ENCODE measurements around the gene PIERCE2.
"Not testable (repeated sequence)": the region's sequence is repeated elsewhere in the genome, so short reads cannot be mapped to it uniquely, and the experiment has no call there.

Gene PIERCE2, protein sequence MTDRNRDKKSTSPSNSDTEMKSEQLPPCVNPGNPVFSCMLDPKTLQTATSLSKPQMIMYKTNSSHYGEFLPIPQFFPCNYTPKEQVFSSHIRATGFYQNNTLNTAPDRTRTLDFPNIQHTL

GRCh38 chr15:55408012-55408928 is at the start of gene PIERCE2, which contains the start of gene CCPG1:
Gene PIERCE2, plus strand, starts transcription at chr15:55408495. Its CDS starts 274 bp downstream, at chr15:55408769.
Gene CCPG1, minus strand, starts transcription at chr15:55408359. Its CDS starts 18,935 bp downstream, at chr15:55389424.
- DNase-seq (ENCODE audit: low read depth): peak; percentile 85

GRCh38 chr15:55360256-55360655 is 48.0 kb upstream of the PIERCE2 start:
- DNase-seq (ENCODE audit: low read depth): no peak

GRCh38 chr15:55361048-55361447 is 47.2 kb upstream of the PIERCE2 start:
- DNase-seq (ENCODE audit: low read depth): no peak

DNA sequence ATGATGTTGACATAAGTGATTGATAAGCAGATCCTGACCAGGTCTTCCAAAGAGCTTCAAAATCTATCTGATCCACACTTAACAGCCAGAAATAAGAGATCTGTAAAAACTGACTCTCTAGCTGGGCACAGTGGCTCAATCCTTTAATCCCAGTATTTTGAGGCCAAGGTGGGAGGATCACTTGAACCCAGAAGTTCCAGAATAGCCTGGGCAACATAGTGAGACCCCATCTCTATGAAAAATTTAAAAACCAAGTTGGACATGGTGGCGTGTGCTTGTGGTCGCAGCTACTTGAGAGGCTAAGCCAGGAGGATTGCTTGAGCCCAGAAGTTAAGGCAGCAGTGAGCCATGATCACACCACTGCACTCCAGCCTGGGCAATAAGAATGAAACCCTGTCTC is 45.7 kb upstream of the PIERCE2 start:
- no peak for DNase-seq (ENCODE audit: low read depth)

DNA sequence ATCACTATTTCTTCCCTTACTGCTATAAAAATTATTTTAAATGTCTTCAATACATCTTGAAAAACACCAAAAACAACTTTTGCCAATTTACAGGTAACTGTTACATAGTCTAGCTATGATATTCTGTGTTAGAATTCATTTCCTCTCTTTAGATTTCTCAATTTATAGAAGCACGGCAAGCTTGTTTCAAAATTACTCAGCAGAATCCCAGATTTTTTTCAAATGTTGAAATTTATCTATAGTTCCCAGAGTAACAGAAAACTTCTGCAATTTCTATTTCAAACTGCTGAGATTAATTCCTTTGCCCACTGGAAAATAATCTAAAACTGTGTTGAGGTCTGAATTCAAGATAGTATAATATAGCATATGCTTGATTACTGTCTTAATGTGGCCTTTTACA is 41.3 kb upstream of the PIERCE2 start:
- DNase-seq (ENCODE audit: low read depth): no peak

DNA sequence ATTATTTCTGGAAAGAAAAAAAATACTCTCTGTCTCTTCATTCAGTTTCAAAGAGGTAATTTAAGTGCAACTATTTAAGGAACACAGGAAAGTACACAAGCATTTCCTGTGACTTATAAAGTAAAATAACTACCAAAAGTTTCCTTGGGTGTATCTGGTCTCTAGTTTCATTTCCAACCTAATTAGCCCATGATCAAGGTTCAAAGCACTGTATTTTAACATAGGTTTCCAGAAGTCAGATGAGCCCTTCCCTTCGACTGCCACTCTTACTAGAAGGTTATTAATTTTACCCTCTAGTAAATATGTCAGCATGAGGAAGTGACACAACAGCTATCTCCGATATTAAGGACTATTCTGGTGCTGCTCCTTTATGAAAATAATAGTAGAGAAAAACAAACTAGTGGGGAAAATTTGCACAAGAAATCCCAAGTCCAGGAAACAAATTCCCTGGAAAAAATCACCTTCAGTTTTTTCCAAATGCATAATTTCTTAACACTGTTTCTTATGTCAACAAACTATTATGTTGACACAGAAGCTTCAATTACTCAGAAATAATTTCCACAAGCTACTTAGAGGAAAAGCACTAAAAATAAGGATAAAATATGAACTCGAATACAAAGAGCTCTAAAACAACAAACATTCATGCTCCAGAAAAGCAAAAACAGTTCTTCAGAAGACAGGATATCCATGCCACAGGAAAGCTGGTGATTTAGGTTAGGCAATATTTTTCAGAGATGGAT is 35.4 kb upstream of the PIERCE2 start:
- DNase-seq (ENCODE audit: low read depth): no peak

DNA sequence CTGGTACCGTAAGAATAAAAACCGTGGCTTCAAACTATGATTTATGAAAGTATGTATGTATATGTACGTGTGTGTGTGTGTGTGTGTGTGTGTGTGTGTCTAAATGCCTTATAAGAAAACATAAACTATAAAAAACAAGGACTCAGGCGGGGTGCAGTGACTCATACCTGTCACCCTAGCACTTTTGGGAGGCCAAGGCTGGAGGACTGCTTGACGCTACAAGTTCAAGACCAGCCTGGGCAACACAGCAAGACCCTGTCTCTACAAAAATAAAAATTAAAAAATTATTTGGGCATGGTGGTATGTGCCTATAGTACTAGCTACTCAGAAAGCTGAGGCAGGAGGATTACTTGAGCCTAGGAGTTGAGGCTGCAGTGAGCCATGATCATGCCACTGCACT is 29.2 kb upstream of the PIERCE2 start:
- DNase-seq (ENCODE audit: low read depth): no peak

DNA sequence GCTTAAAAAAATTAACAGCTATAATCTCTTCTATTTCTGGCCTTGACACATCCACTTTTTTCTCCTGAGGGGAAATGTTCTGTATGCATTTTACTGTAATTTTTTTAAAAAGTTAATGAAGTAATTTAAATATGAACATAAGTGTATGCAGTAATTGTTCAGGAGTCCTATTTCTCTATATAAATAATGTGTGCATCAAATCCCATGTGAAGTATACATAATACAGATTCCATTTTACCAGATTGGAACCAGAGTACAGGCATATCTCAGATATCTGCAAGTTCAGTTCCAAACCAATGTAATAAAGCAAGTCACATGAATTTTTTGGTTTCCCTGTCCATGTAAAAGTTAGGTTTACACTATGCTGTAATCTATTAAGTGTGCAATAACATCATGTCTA is 26.7 kb upstream of the PIERCE2 start:
- no peak for DNase-seq (ENCODE audit: low read depth)

- no peak for DNase-seq (ENCODE audit: low read depth)
Observed at GRCh38 chr15:55383687-55384086, 24.6 kb upstream of the PIERCE2 start.

DNA sequence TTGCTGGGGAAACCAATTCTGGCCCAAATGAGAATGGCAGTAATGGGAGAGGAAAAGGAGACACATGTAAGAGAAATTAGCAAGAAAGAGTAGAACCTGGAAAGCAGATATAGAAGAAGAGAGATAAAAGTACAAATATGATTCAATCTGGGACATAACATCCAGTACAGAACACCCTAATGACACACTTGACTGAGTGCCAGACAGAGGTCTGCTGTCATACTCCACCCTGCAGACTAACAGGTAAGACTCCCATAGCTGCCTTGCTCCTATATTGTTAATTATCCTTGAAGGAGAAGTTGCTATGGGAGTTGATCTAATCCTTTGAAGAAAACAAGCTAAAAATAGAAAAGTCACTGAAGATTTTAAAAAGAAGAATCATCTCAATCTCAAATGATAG is 21.3 kb upstream of the PIERCE2 start:
- DNase-seq (ENCODE audit: low read depth): no peak

DNA sequence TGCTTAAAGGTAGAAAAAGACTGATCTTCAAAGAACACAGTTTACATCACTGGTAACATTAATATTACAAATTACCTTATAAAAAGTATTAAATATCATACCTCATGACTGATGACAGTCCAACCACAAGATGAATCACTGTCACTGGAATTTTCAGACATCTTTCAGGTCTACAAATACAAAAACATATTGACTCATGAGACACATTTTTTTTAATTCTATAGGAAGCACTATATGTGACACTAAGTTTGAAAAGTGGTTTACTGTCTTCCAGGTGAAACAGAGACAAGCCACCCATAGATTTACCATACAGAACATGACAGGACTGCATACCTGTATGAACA is 19.1 kb upstream of the PIERCE2 start:
- DNase-seq (ENCODE audit: low read depth): peak; percentile 12

DNA sequence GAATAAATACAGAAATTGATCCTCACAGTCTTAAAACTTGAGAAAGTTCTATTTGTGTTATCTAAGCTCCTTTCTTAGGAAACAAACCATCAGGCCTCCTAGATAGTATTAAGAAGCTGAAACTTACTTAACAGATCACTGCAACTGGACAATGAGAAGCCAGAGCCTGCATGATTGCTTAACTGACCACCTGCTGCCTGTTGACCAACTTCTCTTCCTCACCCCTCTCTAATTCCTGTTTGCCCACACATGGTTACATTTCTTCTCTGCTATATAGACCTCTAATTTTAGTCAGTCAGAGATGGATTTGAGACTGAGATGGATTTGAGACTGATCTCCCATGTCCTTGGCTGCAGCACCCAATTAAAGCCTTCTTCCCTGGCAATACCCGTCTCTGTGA is 13.6 kb upstream of the PIERCE2 start:
- DNase-seq (ENCODE audit: low read depth): no peak

GRCh38 chr15:55398243-55398642 is 10.1 kb upstream of the PIERCE2 start:
- no peak for DNase-seq (ENCODE audit: low read depth)

- DNase-seq (ENCODE audit: low read depth): not testable (repeated sequence)
Observed at GRCh38 chr15:55400050-55400449, 8.2 kb upstream of the PIERCE2 start.

- DNase-seq (ENCODE audit: low read depth): no peak
Observed at GRCh38 chr15:55401786-55402246, 6.5 kb upstream of the PIERCE2 start.

DNA sequence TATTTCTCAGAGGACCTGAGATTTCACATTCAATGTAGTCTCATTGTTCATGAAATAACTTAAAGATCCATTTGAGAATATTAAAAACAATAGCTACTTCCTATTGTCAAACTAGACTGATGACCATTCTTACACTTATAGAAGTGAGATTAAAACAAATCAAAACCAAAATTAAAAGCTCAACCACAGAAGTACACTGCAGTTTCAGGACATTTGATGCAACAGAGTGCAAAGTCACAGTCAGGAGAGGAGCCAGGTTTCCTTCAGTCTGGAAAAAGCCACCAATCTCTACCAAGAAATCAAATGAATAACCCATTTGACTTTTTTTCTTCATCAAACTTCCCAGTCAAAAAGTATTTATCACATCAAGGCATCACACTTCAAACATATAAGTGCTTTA is 5.6 kb upstream of the PIERCE2 start:
- DNase-seq (ENCODE audit: low read depth): no peak

- no peak for DNase-seq (ENCODE audit: low read depth)
Observed at GRCh38 chr15:55403531-55403930, 4.8 kb upstream of the PIERCE2 start.

- no peak for DNase-seq (ENCODE audit: low read depth)
Observed at GRCh38 chr15:55407498-55408011, 740 bp upstream of the PIERCE2 start.

DNA sequence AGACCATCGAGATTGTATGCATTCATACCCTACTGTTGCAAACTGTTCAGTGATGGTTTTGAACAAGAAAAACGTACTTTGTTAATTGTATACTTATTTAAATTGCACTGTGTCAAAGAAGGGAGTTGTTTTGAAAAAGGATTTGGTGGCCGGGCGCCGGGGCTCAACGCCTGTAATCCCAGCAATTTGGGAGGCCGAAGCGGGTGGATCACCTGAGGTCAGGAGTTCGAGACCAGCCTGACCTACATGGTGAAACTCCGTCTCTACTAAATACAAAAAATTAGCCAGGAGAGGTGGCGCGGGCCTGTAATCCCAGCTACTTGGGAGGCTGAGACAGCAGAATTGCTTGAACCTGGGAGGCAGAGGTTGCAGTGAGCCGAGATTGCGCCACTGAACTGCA is 681 bp downstream of the PIERCE2 start:
- DNase-seq (ENCODE audit: low read depth): not testable (repeated sequence)

GRCh38 chr15:55417678-55418077 is 9.4 kb downstream of the PIERCE2 start:
- DNase-seq (ENCODE audit: low read depth): not testable (repeated sequence)

- DNase-seq (ENCODE audit: low read depth): no peak
Observed at GRCh38 chr15:55420171-55420866, 12.0 kb downstream of the PIERCE2 start.

DNA sequence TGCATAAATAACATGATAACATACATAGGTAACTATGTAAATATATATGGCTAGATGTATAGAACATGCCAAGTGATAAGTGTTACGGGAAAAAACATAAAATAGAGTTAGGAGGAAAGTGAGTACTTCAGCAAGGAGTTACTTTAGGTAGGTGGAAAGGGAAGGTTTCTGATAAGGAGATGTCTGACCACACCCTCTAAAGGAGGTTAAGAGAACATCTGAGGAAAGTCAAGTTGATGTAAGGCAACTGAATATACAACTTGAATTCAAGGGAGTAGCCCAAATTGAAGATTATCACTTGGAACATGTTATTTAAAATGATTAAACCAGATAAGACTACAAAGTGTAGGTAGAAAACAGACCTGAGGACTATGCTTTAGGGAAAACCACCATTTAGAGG is 13.8 kb downstream of the PIERCE2 start:
- no peak for DNase-seq (ENCODE audit: low read depth)
